K562 (cell line): ENCODE measurements around the gene ADPRHL1. TPM values are rescaled to one million over a fixed set of nuclear protein-coding genes. Genes with fewer than 3 reads are reported as not detected.

Experiments
- AFF1 ChIP-seq, 2 experiments: fragments of 450-650 bp; IDR thresholded peaks; 2 replicates each; pipeline ENCODE4 v1.6.1; 2018; ENCODE audit warnings: mild to moderate bottlenecking in 2 of 2, low read depth in 1 of 2; ENCODE audit not compliant: partially characterized antibody in 2 of 2
- ASH1L ChIP-seq: fragments of 450-650 bp; IDR thresholded peaks from 2 replicates; pipeline ENCODE4 v1.6.1; 2018; ENCODE audit warnings: borderline replicate concordance, mild to moderate bottlenecking, low read depth; ENCODE audit not compliant: partially characterized antibody
- CREB1 ChIP-seq, 2 experiments: sonication (generic) in 1 of 2; formaldehyde crosslinking in 1 of 2; IDR thresholded peaks; 2 replicates each; pipeline versions ENCODE4 v1.6.1 to v1.8.0; 2012 to 2022; ENCODE audit warnings: inconsistent platforms in 1 of 2, mild to moderate bottlenecking in 1 of 2, missing genetic modification reagents in 1 of 2, moderate library complexity in 1 of 2
- DIDO1 ChIP-seq: fragments of 450-650 bp; IDR thresholded peaks from 2 replicates; pipeline ENCODE4 v1.6.1; 2016; ENCODE audit warnings: low read depth, missing biosample characterization, missing genetic modification characterization
- ETV6 ChIP-seq, 3 experiments: fragments of 150-350 bp in 1 of 3; sonication (generic) in 1 of 3; formaldehyde crosslinking in 1 of 3; IDR thresholded peaks; 2 replicates each; pipeline versions ENCODE4 v1.6.1 to v1.8.0; 2014 to 2022; ENCODE audit warnings: borderline replicate concordance in 2 of 3, low read depth in 2 of 3, antibody characterized with exemption in 1 of 3, low read length in 1 of 3, mild to moderate bottlenecking in 1 of 3, missing genetic modification reagents in 1 of 3
- FOXM1 ChIP-seq, 2 experiments: fragments of 450-650 bp in 1 of 2; sonication (generic) in 1 of 2; formaldehyde crosslinking in 1 of 2; IDR thresholded peaks; 2 replicates each; pipeline versions ENCODE4 v1.6.1 to v1.9.0; 2017 to 2022; ENCODE audit warnings: low read depth in 2 of 2, mild to moderate bottlenecking in 2 of 2, missing genetic modification reagents in 1 of 2, moderate library complexity in 1 of 2
- MAFG ChIP-seq: fragments of 450-650 bp; conservative IDR thresholded peaks from 2 replicates; pipeline ENCODE4 v1.6.1; 2016; ENCODE audit warnings: missing genetic modification characterization, missing compliant biosample characterization
- NBN ChIP-seq: fragments of 450-650 bp; IDR thresholded peaks from 2 replicates; pipeline ENCODE4 v1.6.1; 2016; ENCODE audit warnings: low read depth, mild to moderate bottlenecking
- NELFE ChIP-seq: IDR thresholded peaks from 2 replicates; pipeline ENCODE4 v1.6.1; 2011; ENCODE audit warnings: mild to moderate bottlenecking; ENCODE audit not compliant: insufficient read depth, insufficient read length
- PHF20 ChIP-seq: fragments of 450-650 bp; IDR thresholded peaks from 2 replicates; pipeline ENCODE4 v1.6.1; 2018; ENCODE audit not compliant: partially characterized antibody
- RBFOX2 ChIP-seq: fragments of 200-400 bp; formaldehyde crosslinking; IDR thresholded peaks from 2 replicates; pipeline ENCODE4 v1.6.1; 2017; ENCODE audit warnings: low read depth, mild to moderate bottlenecking, low read length, moderate library complexity
- SP1 ChIP-seq: sonication (generic); formaldehyde crosslinking; IDR thresholded peaks from 2 replicates; pipeline ENCODE4 v1.8.1; 2022; ENCODE audit warnings: mild to moderate bottlenecking, missing genetic modification reagents
- TBP ChIP-seq: optimal IDR thresholded peaks from 2 replicates; pipeline ENCODE3; 2011; ENCODE audit warnings: low read depth, low read length, improper control_type of control experiment
- USF1 ChIP-seq: sonication (generic); formaldehyde crosslinking; IDR thresholded peaks from 2 replicates; pipeline ENCODE4 v1.9.0; 2022; ENCODE audit warnings: mild to moderate bottlenecking, missing genetic modification reagents
- XRCC5 ChIP-seq: fragments of 200-400 bp; formaldehyde crosslinking; IDR thresholded peaks from 2 replicates; pipeline ENCODE4 v1.6.1; 2017; ENCODE audit warnings: low read depth, mild to moderate bottlenecking, low read length
- ZEB2 ChIP-seq: fragments of 450-650 bp; IDR thresholded peaks from 2 replicates; pipeline ENCODE4 v1.6.1; 2016
- ZMIZ1 ChIP-seq, 2 experiments: fragments of 150-350 bp in 1 of 2; IDR thresholded peaks; 2 replicates each; pipeline ENCODE4 v1.6.1; 2012 to 2016; ENCODE audit warnings: low read depth in 2 of 2, low read length in 2 of 2, mild to moderate bottlenecking in 1 of 2, moderate library complexity in 1 of 2
- polyA plus RNA-seq, 8 experiments: library from polyadenylated mRNA; depleted of rRNA in 4 of 8; stranded (reverse) in 5 of 8; unstranded in 3 of 8; fragments of >200 nt; fragmentation: Nextera tagmentation in 2 of 8; fragmentation: Illumina TruSeq in 1 of 8; extraction: Ambion mirVana in 2 of 8; extraction: Trizol in 1 of 8; gene quantifications; 2 replicates each; pipeline versions ENCODE4 v1.2.1 to v1.2.3, GENCODE V29; 2011 to 2014; ENCODE audit warnings: inconsistent platforms in 1 of 8, missing spikeins in 1 of 8
- total RNA-seq, 7 experiments: library from RNA; depleted of rRNA in 6 of 7; stranded (reverse); fragments of >200 nt in 6 of 7; fragmentation: Illumina TruSeq in 2 of 7; extraction: Trizol in 2 of 7; gene quantifications; 2 replicates each; pipeline versions ENCODE4 v1.2.1 to v1.2.3, GENCODE V29; 2011 to 2021; ENCODE audit warnings: low replicate concordance in 1 of 7

Gene ADPRHL1
- total and polyA plus RNA-seq, 9 of the 15 experiments (the other 6 are each of a cell fraction or from before 2014, with no cell fraction given) = 0.06 to 0.76 (median 0.37) TPM; not detected in 1

- TF ChIP-seq AFF1 (IDR thresholded peaks at IDR 0.05; ENCODE audit: low read depth in 1 of 2, partially characterized antibody in 2 of 2) = peak in 1 of 2 experiments; percentile 42
- peak; percentile 98 for TF ChIP-seq PHF20
- TF ChIP-seq SP1 = peak; percentile 77
- peak; percentile 70 for TF ChIP-seq ASH1L
- no peak for TF ChIP-seq CREB1 (IDR thresholded peaks at IDR 0.05)
- 0 out of 2 replicates have a peak, but pooled peaks have one; percentile 36 for TF ChIP-seq CREB1 (CRISPR knock-in tag; IDR thresholded peaks at IDR 0.05)
- TF ChIP-seq NELFE = no peak
- no peak for TF ChIP-seq ZMIZ1 (IDR thresholded peaks at IDR 0.05; ENCODE audit: low read depth in 2 of 2, low read length in 2 of 2)
- TF ChIP-seq RBFOX2 = peak; percentile 72
- TF ChIP-seq NBN = no peak
- peak; percentile 69; the same call in 1 of the 2 replicates for TF ChIP-seq DIDO1 (tag)
- TF ChIP-seq MAFG = no peak
- TF ChIP-seq ZEB2 = peak; percentile 93
- TF ChIP-seq FOXM1 (IDR thresholded peaks at IDR 0.05; ENCODE audit: low read depth) = no peak
- 0 out of 2 replicates have a peak, but pooled peaks have one; percentile 30 for TF ChIP-seq FOXM1 (CRISPR knock-in tag; IDR thresholded peaks at IDR 0.05; ENCODE audit: low read depth)
- peak; percentile 98 to 99 for TF ChIP-seq ETV6 (IDR thresholded peaks at IDR 0.05; ENCODE audit: borderline replicate concordance in 1 of 2, low read depth in 2 of 2, low read length in 1 of 2)
- no peak for TF ChIP-seq ETV6 (CRISPR knock-in tag; IDR thresholded peaks at IDR 0.05; ENCODE audit: borderline replicate concordance)
- peak; percentile 51 for TF ChIP-seq TBP
- peak; percentile 52; the same call in 1 of the 2 replicates for TF ChIP-seq XRCC5
- peak; percentile 52; the same call in 1 of the 2 replicates for TF ChIP-seq USF1 (CRISPR knock-in tag)
Measured at GRCh38 chr13:113448885-113449692, 4.2 kb downstream of the ADPRHL1 start (continued).
